Calu3 (cell line): ENCODE data around the gene FGF1. TPM values are rescaled to one million over a fixed set of nuclear protein-coding genes. Genes with fewer than 3 reads are reported as not detected.

Experiments
- BruUV-seq: library from RNA; stranded (reverse); fragments of 400-500 nt; replicated peaks from 2 replicates; lab custom pipeline; 2021; lab: Mats Ljungman, UMichigan
- CTCF ChIA-PET: fragments of 300-600 bp; sonication (Branson Sonifier 250); formaldehyde crosslinking; loops from one replicate; lab custom pipeline; 2022; ENCODE audit warnings: antibody characterized with exemption; lab: Charles Lee
- DNase-seq: peaks from one replicate; pipeline ENCODE4 v3.0.0; 2022
- H3K27ac Mint-ChIP-seq: one replicate; pipeline ENCODE4 v1.8.0; 2022; ENCODE audit warnings: mixed read lengths; ENCODE audit not compliant: unreplicated experiment
- H3K27me3 Mint-ChIP-seq: one replicate; pipeline ENCODE4 v1.8.0; 2022; ENCODE audit warnings: mixed read lengths; ENCODE audit not compliant: unreplicated experiment
- H3K36me3 Mint-ChIP-seq: one replicate; pipeline ENCODE4 v1.8.0; 2022; ENCODE audit warnings: mild to moderate bottlenecking, moderate library complexity, mixed read lengths; ENCODE audit not compliant: insufficient read depth, unreplicated experiment
- H3K4me1 Mint-ChIP-seq: one replicate; pipeline ENCODE4 v1.8.0; 2022; ENCODE audit warnings: mild to moderate bottlenecking, low read depth, mixed read lengths; ENCODE audit not compliant: unreplicated experiment
- H3K4me3 Mint-ChIP-seq: one replicate; pipeline ENCODE4 v1.8.0; 2022; ENCODE audit warnings: mild to moderate bottlenecking, low read depth, moderate library complexity, mixed read lengths; ENCODE audit not compliant: unreplicated experiment
- H3K9me3 Mint-ChIP-seq: one replicate; pipeline ENCODE4 v1.8.0; 2022; ENCODE audit warnings: low read depth, mixed read lengths; ENCODE audit not compliant: unreplicated experiment
- intact Hi-C: fragments of 100-400 bp; cut with micrococcal nuclease; formaldehyde crosslinking; loops from one replicate; pipeline ENCODE4 v1.10.0; 2022; ENCODE audit not compliant: unreplicated experiment
- total RNA-seq: library from RNA; stranded (reverse); gene quantifications from 2 replicates; pipeline ENCODE4 v1.2.3, GENCODE V29; 2022
- TF ChIP-seq, protein P1 (sequence below): fragments of 200-600 bp; IDR thresholded peaks from one replicate; pipeline ENCODE4 v1.8.0; 2022; ENCODE audit warnings: antibody characterized with exemption; ENCODE audit not compliant: unreplicated experiment

Gene FGF1
- total RNA-seq, 1 experiment from 2014 or later = not detected

GRCh38 chr5:142683881-142684505 lies 1.9 kb downstream of the FGF1 start:
- peaks cover 50% of the 10 kb centered on the region for H3K4me1 Mint-ChIP-seq
- no TSS peak for BruUV-seq
- CTCF ChIA-PET = interaction anchor here (0.6 to 0.9 kb wide), 2 partner anchors 16 to 79 kb away, joined by 3 read pairs; no protein-coding TSS in a partner anchor
- no peak overlapping the region for H3K4me3 Mint-ChIP-seq
- intact Hi-C loops = no loop called here
- H3K27me3 Mint-ChIP-seq = no peaks in the 10 kb centered on the region
- H3K36me3 Mint-ChIP-seq = no peaks in the 10 kb centered on the region
- TF ChIP-seq, protein P1, sequence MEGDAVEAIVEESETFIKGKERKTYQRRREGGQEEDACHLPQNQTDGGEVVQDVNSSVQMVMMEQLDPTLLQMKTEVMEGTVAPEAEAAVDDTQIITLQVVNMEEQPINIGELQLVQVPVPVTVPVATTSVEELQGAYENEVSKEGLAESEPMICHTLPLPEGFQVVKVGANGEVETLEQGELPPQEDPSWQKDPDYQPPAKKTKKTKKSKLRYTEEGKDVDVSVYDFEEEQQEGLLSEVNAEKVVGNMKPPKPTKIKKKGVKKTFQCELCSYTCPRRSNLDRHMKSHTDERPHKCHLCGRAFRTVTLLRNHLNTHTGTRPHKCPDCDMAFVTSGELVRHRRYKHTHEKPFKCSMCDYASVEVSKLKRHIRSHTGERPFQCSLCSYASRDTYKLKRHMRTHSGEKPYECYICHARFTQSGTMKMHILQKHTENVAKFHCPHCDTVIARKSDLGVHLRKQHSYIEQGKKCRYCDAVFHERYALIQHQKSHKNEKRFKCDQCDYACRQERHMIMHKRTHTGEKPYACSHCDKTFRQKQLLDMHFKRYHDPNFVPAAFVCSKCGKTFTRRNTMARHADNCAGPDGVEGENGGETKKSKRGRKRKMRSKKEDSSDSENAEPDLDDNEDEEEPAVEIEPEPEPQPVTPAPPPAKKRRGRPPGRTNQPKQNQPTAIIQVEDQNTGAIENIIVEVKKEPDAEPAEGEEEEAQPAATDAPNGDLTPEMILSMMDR = no peak
- H3K27ac Mint-ChIP-seq = no peak overlapping the region
- H3K9me3 Mint-ChIP-seq = no peaks in the 10 kb centered on the region
- DNase-seq = no peak

GRCh38 chr5:142683116-142683515 lies 2.8 kb downstream of the FGF1 start:
- no peaks in the 10 kb centered on the region for H3K9me3 Mint-ChIP-seq
- BruUV-seq = no TSS peak
- peaks cover 52% of the 10 kb centered on the region for H3K4me1 Mint-ChIP-seq
- no peaks in the 10 kb centered on the region for H3K27me3 Mint-ChIP-seq
- CTCF ChIA-PET = interaction anchor here (0.9 to 1.5 kb wide), 2 partner anchors 16 to 28 kb away, joined by 3 read pairs; no protein-coding TSS in a partner anchor
- DNase-seq = no peak
- no peak overlapping the region for H3K27ac Mint-ChIP-seq
- H3K36me3 Mint-ChIP-seq = no peaks in the 10 kb centered on the region
- TF ChIP-seq, protein P1 = no peak
- no peak overlapping the region for H3K4me3 Mint-ChIP-seq
- intact Hi-C loops = no loop called here

DNA sequence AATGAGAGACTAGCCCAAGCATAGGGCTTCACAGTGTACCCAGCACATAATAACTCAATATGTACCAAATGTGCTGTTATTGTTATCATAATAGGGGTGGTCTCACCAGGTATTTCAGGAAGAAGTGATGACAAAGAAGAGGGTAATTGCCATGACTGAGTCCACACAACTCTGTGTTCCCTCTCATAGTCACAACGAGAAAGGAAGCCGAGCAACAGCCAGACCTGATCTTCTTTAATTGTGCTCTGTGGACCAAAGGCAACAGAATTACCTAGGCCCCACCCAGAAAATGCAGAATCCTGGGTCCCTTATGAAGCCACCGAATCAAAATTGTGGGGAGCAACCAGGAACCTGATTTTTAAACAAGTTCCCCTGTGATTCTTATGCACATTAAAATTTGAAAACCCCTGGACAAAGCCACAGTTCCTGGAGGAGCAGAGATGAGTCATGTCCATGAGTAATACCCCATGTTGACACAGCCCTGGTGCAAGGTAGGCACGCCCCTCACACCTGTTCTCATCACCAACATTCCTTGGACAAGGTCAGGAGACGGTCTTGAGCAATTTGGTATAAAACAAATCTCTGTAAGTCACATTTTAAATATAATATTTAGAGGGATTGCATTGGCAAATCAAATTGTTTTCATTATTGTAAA lies 5.2 kb downstream of the FGF1 start:
- no TSS peak for BruUV-seq
- Mint-ChIP-seq H3K4me3 (no peak overlapping the region), H3K27me3 (no peaks in the 10 kb centered on the region), H3K4me1 (peaks cover 43% of the 10 kb centered on the region), H3K9me3 (no peaks in the 10 kb centered on the region), H3K36me3 (no peaks in the 10 kb centered on the region), H3K27ac (peak overlapping the region; percentile 82)
- DNase-seq = peak; percentile 90
- TF ChIP-seq, protein P1 = no peak
- CTCF ChIA-PET = no interaction called here
- intact Hi-C loops = no loop called here

DNA sequence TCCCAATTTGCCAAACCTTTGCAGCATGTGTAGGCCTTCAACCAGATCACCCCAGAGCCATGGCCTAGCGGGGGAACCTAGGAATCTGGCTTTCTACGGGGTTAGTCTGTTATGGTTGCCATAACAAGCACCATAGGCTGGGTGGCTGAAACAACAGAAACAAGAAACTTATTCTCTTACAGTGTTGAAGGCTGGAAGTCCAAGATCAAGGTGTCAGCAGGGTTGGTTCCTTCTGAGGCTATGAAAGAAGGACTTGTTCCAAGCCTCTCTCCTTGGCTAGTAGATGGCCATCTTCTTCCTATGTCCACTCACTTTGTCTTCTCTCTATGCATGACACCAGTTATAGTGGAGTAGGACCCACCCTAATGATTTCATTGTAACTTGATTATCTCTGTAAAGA lies 6.1 kb downstream of the FGF1 start:
- CTCF ChIA-PET = interaction anchor here (0.6 kb wide), 1 partner anchor 1068 kb away, joined by 5 read pairs; no protein-coding TSS in a partner anchor
- BruUV-seq = no TSS peak
- H3K4me3 Mint-ChIP-seq = no peak overlapping the region
- no peak for DNase-seq
- no peaks in the 10 kb centered on the region for H3K36me3 Mint-ChIP-seq
- peak overlapping the region; percentile 82 for H3K27ac Mint-ChIP-seq
- no peaks in the 10 kb centered on the region for H3K9me3 Mint-ChIP-seq
- peaks cover 40% of the 10 kb centered on the region for H3K4me1 Mint-ChIP-seq
- TF ChIP-seq, protein P1 = no peak
- H3K27me3 Mint-ChIP-seq = no peaks in the 10 kb centered on the region
- intact Hi-C loops = no loop called here
